ENCODE data around the gene PNPLA7. TPM values are rescaled to one million over a fixed set of nuclear protein-coding genes. Genes with fewer than 3 reads are reported as not detected.
A peak's percentile ranks its signal among the peaks of the same experiment; 100 is the strongest.

PNPLA7 gene
- total and polyA plus RNA-seq, 2 of the 13 experiments (the other 11 are each of a cell fraction or from before 2014, with no cell fraction given), result 0.42 to 1.5 TPM

GRCh38 chr9:137589441-137590122, 39.4 kb upstream of the PNPLA7 start (continued):
- peak; percentile 74 for TF ChIP-seq ZNF407 (CRISPR knock-in tag; IDR thresholded peaks at IDR 0.05; ENCODE audit: not compliant biosample characterization)

GRCh38 chr9:137588891-137589290, 38.7 kb upstream of the PNPLA7 start:
- H3K9me3 ChIP-seq (ENCODE audit: low read length), result no peaks in the 10 kb centered on the region
- peaks cover 17 to 42% of the 10 kb centered on the region in 2 experiments for H3K36me3 ChIP-seq (replicated peaks in 1 of 2; ENCODE audit: control insufficient read depth in 1 of 2, insufficient read depth in 2 of 2, low read length in 2 of 2)
- peak overlapping the region; percentile 82 for H3K9ac ChIP-seq (ENCODE audit: insufficient read depth, low read depth, low read length)
- ChIA-PET CTCF (ENCODE audit: low intra/inter-chr PET ratio, low total read pairs) (no interaction called here), POLR2A (interaction anchor here (1.5 to 1.8 kb wide), 2 partner anchors 10 to 16 kb away, joined by 4 to 7 read pairs; partner anchors contain the start of genes ARRDC1 and DPH7)
- H3K27ac ChIP-seq (ENCODE audit: extremely low read length, insufficient read depth, low read length), result no peak overlapping the region
- BruUV-seq (replicated peaks), result TSS peak; percentile 62
- peak overlapping the region; percentile 74 to 90 (median 83); a peak in 5 of 6 replicates for H3K4me3 ChIP-seq (replicated peaks in 1 of 3; ENCODE audit: insufficient read depth in 1 of 3, low read depth in 2 of 3, low read length in 3 of 3)
- in situ Hi-C loops (cut with HindIII; ENCODE audit: extremely low pct_ligation_motif_present, low pct_unique_long_range_greater_than_20kb), result no loop called here
- no peak for DNase-seq (ENCODE audit: low spot score)
- 89% methylated on average over 5 of the region's 6 CpGs for WGBS (ENCODE audit: low lambda C conversion rate)
- H3K27me3 ChIP-seq (ENCODE audit: control insufficient read depth in 1 of 2, insufficient read depth in 2 of 2, low read length in 2 of 2), result no peaks in the 10 kb centered on the region
- intact Hi-C loops (cut with micrococcal nuclease; ENCODE audit: unreplicated experiment), result no loop called here
- no peaks in the 10 kb centered on the region for H4K20me1 ChIP-seq (ENCODE audit: insufficient read depth, low read length)
- peak overlapping the region; percentile 87 for H3K4me2 ChIP-seq (ENCODE audit: low read depth, low read length)
- no peak for ATAC-seq
- peaks cover 41% of the 10 kb centered on the region for H3K4me1 ChIP-seq (ENCODE audit: insufficient read depth, low read length)
- peaks cover 19% of the 10 kb centered on the region for H3K79me2 ChIP-seq (ENCODE audit: insufficient read depth, low read length)
- H2AFZ ChIP-seq (ENCODE audit: low read length), result no peak overlapping the region
- FAIRE-seq, result no peak
- TF ChIP-seq FOXA3 (CRISPR knock-in tag; IDR thresholded peaks at IDR 0.05) (no peak), ZNF205 (CRISPR knock-in tag; IDR thresholded peaks at IDR 0.05) (no peak), LCORL (IDR thresholded peaks at IDR 0.05) (no peak), LCORL (CRISPR knock-in tag; IDR thresholded peaks at IDR 0.05) (no peak), CHD4 (IDR thresholded peaks at IDR 0.05; ENCODE audit: borderline replicate concordance, low read length) (no peak), ZNF619 (CRISPR knock-in tag; IDR thresholded peaks at IDR 0.05) (no peak), ZXDC (CRISPR knock-in tag; IDR thresholded peaks at IDR 0.05) (no peak), STAG1 (CRISPR knock-in tag; IDR thresholded peaks at IDR 0.05) (no peak), ZNF17 (CRISPR knock-in tag; IDR thresholded peaks at IDR 0.05) (no peak)

Measured in HepG2 (cell line).